Loucy (cell line): ENCODE measurements around the gene DIDO1.

Experiments
- H2AFZ ChIP-seq: fragments of 200-600 bp; sonication (generic); 2 replicates; pipeline ENCODE4 v1.6.0; 2016; ENCODE audit warnings: antibody characterized with exemption, mild to moderate bottlenecking, low read length, moderate library complexity
- H3F3A ChIP-seq: fragments of 200-600 bp; 2 replicates; pipeline ENCODE4 v1.6.0; 2016; ENCODE audit warnings: antibody characterized with exemption, low read depth, mild to moderate bottlenecking
- H3K27me3 ChIP-seq: fragments of 200-600 bp; sonication (generic); 2 replicates; pipeline ENCODE4 v1.6.1; 2014; ENCODE audit warnings: low read length, mild to moderate bottlenecking; ENCODE audit not compliant: insufficient read depth, poor library complexity, severe bottlenecking
- H3K36me3 ChIP-seq: fragments of 200-600 bp; sonication (generic); 2 replicates; pipeline ENCODE4 v1.6.1; 2016; ENCODE audit warnings: low read length; ENCODE audit not compliant: insufficient read depth
- H3K4me1 ChIP-seq: fragments of 200-600 bp; sonication (generic); 2 replicates; pipeline ENCODE4 v1.5.1; 2014; ENCODE audit warnings: low read length, mild to moderate bottlenecking; ENCODE audit not compliant: insufficient read depth, poor library complexity, severe bottlenecking
- H3K4me2 ChIP-seq: fragments of 200-600 bp; sonication (generic); 2 replicates; pipeline ENCODE4 v1.6.0; 2014; ENCODE audit warnings: antibody characterized with exemption, low read length, low read depth, mild to moderate bottlenecking; ENCODE audit not compliant: poor library complexity, severe bottlenecking
- H3K4me3 ChIP-seq: fragments of 200-600 bp; sonication (generic); 2 replicates; pipeline ENCODE4 v1.5.1; 2014; ENCODE audit warnings: low read length, mild to moderate bottlenecking, mixed read lengths; ENCODE audit not compliant: poor library complexity, severe bottlenecking
- H3K79me2 ChIP-seq: fragments of 200-600 bp; sonication (generic); 2 replicates; pipeline ENCODE4 v1.6.1; 2014; ENCODE audit warnings: low read length; ENCODE audit not compliant: insufficient read depth
- H3K9ac ChIP-seq: fragments of 200-600 bp; sonication (generic); 2 replicates; pipeline ENCODE4 v1.6.0; 2014; ENCODE audit warnings: mild to moderate bottlenecking, low read depth, low read length, moderate library complexity; ENCODE audit not compliant: poor library complexity, severe bottlenecking
- H3K9me2 ChIP-seq: fragments of 200-600 bp; sonication (generic); replicated peaks from 2 replicates; pipeline ENCODE4 v1.6.1; 2016; ENCODE audit warnings: low read depth, low read length, mixed read lengths
- H3K9me3 ChIP-seq: fragments of 200-600 bp; sonication (generic); 2 replicates; pipeline ENCODE4 v1.6.1; 2014; ENCODE audit warnings: mild to moderate bottlenecking, antibody characterized with exemption, low read length, low read depth; ENCODE audit not compliant: insufficient read depth
- H4K20me1 ChIP-seq: fragments of 200-600 bp; sonication (generic); 2 replicates; pipeline ENCODE4 v1.6.0; 2014; ENCODE audit warnings: antibody characterized with exemption, low read length, mild to moderate bottlenecking; ENCODE audit not compliant: insufficient read depth, poor library complexity, severe bottlenecking
- EZH2phosphoT487 ChIP-seq: fragments of 200-600 bp; IDR thresholded peaks from 2 replicates; pipeline ENCODE4 v1.6.1; 2018; ENCODE audit warnings: antibody characterized with exemption, mild to moderate bottlenecking, moderate library complexity, borderline replicate concordance
- TF ChIP-seq, protein P1 (sequence below): fragments of 200-600 bp; sonication (generic); conservative IDR thresholded peaks from 2 replicates; pipeline ENCODE4 v1.5.1; 2014; ENCODE audit warnings: mild to moderate bottlenecking, antibody characterized with exemption, low read length

Gene DIDO1

DNA sequence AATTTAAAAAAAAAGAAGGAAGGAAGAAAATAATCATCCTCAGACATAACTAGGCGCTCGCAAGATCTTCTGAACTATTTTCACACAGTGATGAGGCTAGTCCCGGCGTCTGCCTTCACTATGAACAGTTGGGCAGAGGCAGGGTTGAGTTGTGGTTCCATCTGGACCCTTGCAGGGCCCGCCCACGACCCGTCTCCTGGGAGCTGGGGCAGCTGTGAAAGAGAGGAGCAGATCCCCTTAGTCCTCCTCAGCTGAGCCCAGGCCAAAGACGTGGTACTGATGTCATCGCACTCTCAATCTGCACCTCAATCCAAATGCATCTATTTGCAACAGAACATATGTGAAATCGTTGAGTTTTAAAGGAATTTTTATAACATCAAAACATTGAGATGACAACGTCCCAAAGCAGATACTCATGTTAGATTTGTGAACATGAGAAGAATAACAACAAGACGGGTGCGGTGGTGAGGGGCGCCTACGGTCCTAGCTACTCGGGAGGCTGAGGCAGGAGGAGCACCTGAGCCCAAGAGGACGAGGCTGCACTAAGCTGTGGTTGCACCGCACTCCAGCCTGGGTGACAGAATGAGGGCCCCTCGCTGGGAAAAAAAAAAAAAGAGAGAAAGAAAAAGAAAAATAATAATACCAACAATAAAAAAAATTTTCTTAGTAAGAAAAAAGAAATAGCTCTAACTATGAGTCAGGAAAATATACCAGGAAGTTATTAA, 80.0 kb downstream of the DIDO1 start:
- no peaks in the 10 kb centered on the region for H3K4me1 ChIP-seq
- TF ChIP-seq EZH2phosphoT487: no peak
- TF ChIP-seq, protein P1, sequence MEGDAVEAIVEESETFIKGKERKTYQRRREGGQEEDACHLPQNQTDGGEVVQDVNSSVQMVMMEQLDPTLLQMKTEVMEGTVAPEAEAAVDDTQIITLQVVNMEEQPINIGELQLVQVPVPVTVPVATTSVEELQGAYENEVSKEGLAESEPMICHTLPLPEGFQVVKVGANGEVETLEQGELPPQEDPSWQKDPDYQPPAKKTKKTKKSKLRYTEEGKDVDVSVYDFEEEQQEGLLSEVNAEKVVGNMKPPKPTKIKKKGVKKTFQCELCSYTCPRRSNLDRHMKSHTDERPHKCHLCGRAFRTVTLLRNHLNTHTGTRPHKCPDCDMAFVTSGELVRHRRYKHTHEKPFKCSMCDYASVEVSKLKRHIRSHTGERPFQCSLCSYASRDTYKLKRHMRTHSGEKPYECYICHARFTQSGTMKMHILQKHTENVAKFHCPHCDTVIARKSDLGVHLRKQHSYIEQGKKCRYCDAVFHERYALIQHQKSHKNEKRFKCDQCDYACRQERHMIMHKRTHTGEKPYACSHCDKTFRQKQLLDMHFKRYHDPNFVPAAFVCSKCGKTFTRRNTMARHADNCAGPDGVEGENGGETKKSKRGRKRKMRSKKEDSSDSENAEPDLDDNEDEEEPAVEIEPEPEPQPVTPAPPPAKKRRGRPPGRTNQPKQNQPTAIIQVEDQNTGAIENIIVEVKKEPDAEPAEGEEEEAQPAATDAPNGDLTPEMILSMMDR: no peak
- H3K36me3 ChIP-seq: peaks cover 11% of the 10 kb centered on the region; the same call in 1 of the 2 replicates
- H4K20me1 ChIP-seq: no peaks in the 10 kb centered on the region
- H3K9ac ChIP-seq: no peak overlapping the region
- H3K79me2 ChIP-seq: peaks cover 5% of the 10 kb centered on the region; the same call in 1 of the 2 replicates
- H3K9me3 ChIP-seq: no peaks in the 10 kb centered on the region
- H3F3A ChIP-seq: no peaks in the 10 kb centered on the region
- H2AFZ ChIP-seq: no peak overlapping the region
- H3K4me2 ChIP-seq: no peak overlapping the region
- no peaks in the 10 kb centered on the region for H3K9me2 ChIP-seq
- H3K27me3 ChIP-seq: no peaks in the 10 kb centered on the region
- no peak overlapping the region for H3K4me3 ChIP-seq

DNA sequence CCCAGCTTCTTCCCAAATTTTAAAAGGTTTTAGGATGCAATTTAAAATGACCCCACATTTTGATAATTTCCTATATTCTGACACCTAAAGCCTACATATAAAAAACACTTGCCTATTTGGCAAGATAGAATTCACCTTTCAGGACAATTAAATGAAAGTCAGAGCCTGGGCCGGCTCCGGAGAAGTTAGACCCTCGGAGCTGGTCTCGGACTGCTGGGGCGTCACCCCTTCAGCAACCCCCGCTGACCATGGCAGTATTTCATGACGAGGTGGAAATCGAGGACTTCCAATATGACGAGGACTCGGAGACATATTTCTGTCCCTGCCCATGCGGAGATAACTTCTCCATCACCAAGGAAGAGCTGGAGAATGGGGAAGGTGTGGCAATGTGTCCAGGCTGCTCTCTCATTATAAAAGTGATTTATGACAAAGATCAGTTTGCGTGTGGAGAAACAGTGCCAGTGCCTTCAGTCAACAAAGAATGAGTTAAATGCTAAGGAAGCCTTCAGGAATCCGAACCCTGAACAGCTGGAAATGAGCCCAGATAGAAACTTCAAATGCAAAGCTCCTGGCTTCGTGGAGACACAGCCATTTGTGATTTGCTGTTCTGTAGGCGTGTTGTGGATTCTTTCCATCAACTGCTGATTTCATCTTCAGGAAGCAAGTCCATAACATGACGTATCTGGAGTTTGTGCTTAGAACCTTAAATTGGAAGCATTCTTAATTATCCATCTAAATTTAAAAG, 80.7 kb downstream of the DIDO1 start:
- Histone ChIP-seq H4K20me1 (no peaks in the 10 kb centered on the region), H3K36me3 (peaks cover 11% of the 10 kb centered on the region; the same call in 1 of the 2 replicates), H3K27me3 (no peaks in the 10 kb centered on the region), H3F3A (no peaks in the 10 kb centered on the region), H3K9ac (no peak overlapping the region), H2AFZ (no peak overlapping the region), H3K4me2 (no peak overlapping the region), H3K9me2 (no peaks in the 10 kb centered on the region), H3K4me3 (no peak overlapping the region), H3K9me3 (no peaks in the 10 kb centered on the region), H3K4me1 (no peaks in the 10 kb centered on the region), H3K79me2 (peaks cover under 1% of the 10 kb centered on the region; the same call in 1 of the 2 replicates)
- TF ChIP-seq EZH2phosphoT487: no peak
- TF ChIP-seq, protein P1: no peak

DNA sequence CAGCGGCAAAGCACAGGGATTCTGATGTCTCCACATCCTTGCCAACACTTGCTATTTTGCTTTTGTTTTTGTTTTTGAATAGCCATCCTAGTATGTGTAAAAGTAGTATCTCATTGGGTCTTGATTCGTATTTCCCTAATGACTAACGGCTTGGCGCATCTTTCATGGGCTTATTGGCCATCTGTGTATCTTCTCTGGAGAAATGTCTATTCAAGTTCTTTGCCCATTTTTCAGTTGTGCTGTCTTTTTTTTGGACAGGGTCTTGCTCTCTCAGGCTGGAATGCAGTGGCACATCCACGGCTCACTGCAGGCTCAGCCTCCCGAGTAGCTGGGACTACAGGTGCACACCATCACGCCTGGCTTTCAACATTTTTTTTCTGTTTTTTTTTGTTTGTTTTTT, 82.1 kb downstream of the DIDO1 start:
- Histone ChIP-seq H2AFZ (no peak overlapping the region), H3K9me3 (no peaks in the 10 kb centered on the region), H3K79me2 (no peaks in the 10 kb centered on the region), H3K4me2 (no peak overlapping the region), H3K4me3 (no peak overlapping the region), H3K9me2 (no peaks in the 10 kb centered on the region), H4K20me1 (no peaks in the 10 kb centered on the region), H3K4me1 (no peaks in the 10 kb centered on the region), H3K9ac (no peak overlapping the region), H3K27me3 (no peaks in the 10 kb centered on the region), H3F3A (no peaks in the 10 kb centered on the region), H3K36me3 (peaks cover 11% of the 10 kb centered on the region; the same call in 1 of the 2 replicates)
- TF ChIP-seq, protein P1: no peak
- TF ChIP-seq EZH2phosphoT487: no peak
